ENCODE data around the gene CDC37L1. TPM values are rescaled to one million over a fixed set of nuclear protein-coding genes. Genes with fewer than 3 reads are reported as not detected.

Gene CDC37L1
- total RNA-seq: 10 to 100 TPM; 15.5 to 32.5 (median 25.8) TPM

DNA sequence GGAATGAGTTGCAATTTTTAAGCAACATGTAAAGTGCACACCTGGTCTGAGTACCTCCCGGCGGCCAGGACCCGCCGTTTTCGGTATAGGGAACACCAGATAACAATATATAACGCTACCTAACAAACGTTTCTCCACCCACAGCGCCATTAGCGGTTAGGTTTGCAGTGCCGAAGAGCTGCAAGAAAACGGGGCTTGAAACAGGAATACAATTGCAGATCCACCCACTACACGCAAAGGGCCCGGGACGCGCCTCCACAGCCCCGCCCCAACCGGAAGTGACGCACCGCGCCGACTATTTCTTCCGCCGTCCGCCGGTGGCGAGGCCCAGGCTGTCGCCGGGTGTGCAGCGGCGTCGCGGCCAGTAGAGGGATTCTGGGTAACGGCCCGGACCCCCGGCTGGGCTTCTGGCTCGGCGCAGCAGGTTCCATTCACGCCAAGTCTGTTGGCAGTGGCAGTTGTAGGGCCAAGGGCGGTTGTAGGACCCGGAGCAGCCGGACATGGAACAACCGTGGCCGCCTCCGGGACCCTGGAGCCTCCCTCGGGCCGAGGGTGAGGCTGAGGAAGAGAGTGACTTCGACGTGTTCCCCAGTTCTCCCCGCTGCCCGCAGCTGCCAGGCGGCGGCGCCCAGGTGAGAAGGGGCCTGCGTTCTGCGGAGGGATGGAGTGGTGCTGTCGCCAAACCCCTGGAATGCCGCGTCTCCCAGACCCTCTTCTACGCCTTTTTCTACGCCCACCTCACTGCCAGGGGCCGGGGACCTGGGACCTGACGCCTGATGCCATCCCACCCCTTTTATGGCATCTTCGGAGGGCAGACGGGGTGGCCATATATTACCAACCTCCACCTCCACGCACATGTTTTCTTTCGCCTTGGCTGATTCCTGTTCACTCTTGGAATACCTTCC lies at the start of gene CDC37L1:
Gene CDC37L1, plus strand, starts transcription at position 302 of the 905 bp plus-strand sequence. Its CDS starts 199 bp downstream, at position 501.
- intact Hi-C loops (cut with DNase I; ENCODE audit: low total_unique reads): loop anchor here (10.0 kb wide), 1 partner anchor 55 kb away; no protein-coding TSS in a partner anchor
- peak within 1 kb of the TSS; percentile 68 for H3K4me3 ChIP-seq (ENCODE audit: low read depth, poor library complexity, severe bottlenecking)
- TF ChIP-seq, protein P1, sequence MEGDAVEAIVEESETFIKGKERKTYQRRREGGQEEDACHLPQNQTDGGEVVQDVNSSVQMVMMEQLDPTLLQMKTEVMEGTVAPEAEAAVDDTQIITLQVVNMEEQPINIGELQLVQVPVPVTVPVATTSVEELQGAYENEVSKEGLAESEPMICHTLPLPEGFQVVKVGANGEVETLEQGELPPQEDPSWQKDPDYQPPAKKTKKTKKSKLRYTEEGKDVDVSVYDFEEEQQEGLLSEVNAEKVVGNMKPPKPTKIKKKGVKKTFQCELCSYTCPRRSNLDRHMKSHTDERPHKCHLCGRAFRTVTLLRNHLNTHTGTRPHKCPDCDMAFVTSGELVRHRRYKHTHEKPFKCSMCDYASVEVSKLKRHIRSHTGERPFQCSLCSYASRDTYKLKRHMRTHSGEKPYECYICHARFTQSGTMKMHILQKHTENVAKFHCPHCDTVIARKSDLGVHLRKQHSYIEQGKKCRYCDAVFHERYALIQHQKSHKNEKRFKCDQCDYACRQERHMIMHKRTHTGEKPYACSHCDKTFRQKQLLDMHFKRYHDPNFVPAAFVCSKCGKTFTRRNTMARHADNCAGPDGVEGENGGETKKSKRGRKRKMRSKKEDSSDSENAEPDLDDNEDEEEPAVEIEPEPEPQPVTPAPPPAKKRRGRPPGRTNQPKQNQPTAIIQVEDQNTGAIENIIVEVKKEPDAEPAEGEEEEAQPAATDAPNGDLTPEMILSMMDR (IDR thresholded peaks at IDR 0.05): peak in 1 of 3 donors; percentile 74
- peak in 1 of 2 donors; percentile 92 for TF ChIP-seq POLR2A (IDR thresholded peaks at IDR 0.05)
- 0 to 1% methylated on average over 43 to 64 of the region's 66 CpGs for WGBS, 2 donors
- DNase-seq (ENCODE audit: low spot score in 2 of 2): peak; percentile 97 to 100

DNA sequence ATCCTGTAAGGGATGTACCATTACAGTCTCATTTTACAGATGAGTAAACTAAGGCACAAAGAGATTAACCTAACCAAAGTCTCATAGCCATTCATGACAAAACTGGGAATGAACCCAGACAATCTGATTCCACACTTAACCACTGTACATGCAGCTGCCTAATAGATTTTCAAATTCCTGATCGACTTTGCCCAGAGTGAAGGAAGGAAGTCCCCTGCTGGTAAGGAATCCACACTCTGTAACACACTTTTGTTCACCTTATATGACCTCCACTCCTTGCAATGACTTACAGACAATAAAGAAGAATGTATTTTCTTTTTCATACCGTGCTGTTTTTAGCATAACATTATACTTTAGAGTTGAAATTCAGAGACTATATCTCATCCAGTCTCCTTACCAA lies 48.5 kb upstream of the CDC37L1 start:
- no peak for DNase-seq (ENCODE audit: low spot score in 2 of 2)
- no peak overlapping the region for H3K4me3 ChIP-seq (ENCODE audit: low read depth, poor library complexity, severe bottlenecking)
- 40 to 41% methylated on average over 2 of the region's 2 CpGs for WGBS, 2 donors
- no peak for TF ChIP-seq POLR2A (IDR thresholded peaks at IDR 0.05)
- TF ChIP-seq, protein P1 (IDR thresholded peaks at IDR 0.05): no peak
- intact Hi-C loops (cut with DNase I; ENCODE audit: low total_unique reads): no loop called here

DNA sequence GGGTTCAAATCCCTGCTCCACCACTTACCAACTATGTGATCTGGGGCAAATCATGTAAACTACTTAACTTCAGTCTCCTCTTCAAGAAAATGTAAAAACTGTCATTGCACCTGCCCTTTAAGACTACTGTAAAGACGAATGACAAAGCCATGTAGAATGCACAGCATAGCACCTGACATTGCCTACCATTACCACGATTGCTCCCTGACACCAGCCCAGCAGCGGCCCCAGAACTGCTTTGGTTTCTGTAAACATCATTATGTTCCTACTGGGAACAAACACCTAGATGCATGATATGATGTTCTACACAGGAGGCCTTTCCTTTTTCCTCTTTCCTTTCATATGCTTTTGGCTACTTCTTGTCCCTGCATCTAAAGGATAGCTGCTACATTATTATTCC lies 40.4 kb upstream of the CDC37L1 start:
- 84 to 89% methylated on average over 3 of the region's 3 CpGs for WGBS, 2 donors
- TF ChIP-seq POLR2A (IDR thresholded peaks at IDR 0.05): no peak
- TF ChIP-seq, protein P1 (IDR thresholded peaks at IDR 0.05): no peak
- intact Hi-C loops (cut with DNase I; ENCODE audit: low total_unique reads): no loop called here
- H3K4me3 ChIP-seq (ENCODE audit: low read depth, poor library complexity, severe bottlenecking): no peak overlapping the region
- DNase-seq (ENCODE audit: low spot score in 2 of 2): no peak

DNA sequence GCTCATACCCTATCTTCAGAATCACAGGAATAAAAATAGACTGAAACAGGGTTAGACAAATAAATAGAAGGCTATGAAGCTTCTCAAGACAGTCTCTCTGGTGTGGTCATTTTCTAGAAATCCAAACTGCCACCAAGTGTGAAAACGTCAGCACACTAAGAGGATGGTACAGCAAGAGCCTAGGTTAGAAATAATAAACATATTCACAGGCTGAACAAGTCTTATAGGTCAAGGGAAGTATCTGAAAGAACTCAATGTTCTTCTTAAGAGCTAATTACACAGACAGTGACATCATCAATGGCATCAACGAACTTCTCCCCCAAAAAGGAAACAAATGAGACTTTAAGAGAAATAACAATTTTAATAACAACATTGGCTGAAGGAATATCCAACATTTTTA lies 39.9 kb upstream of the CDC37L1 start:
- intact Hi-C loops (cut with DNase I; ENCODE audit: low total_unique reads): no loop called here
- DNase-seq (ENCODE audit: low spot score in 2 of 2): no peak
- TF ChIP-seq, protein P1 (IDR thresholded peaks at IDR 0.05): no peak
- no peak for TF ChIP-seq POLR2A (IDR thresholded peaks at IDR 0.05)
- no peak overlapping the region for H3K4me3 ChIP-seq (ENCODE audit: low read depth, poor library complexity, severe bottlenecking)
- WGBS, 2 donors: 60 to 67% methylated on average over 2 of the region's 2 CpGs

DNA sequence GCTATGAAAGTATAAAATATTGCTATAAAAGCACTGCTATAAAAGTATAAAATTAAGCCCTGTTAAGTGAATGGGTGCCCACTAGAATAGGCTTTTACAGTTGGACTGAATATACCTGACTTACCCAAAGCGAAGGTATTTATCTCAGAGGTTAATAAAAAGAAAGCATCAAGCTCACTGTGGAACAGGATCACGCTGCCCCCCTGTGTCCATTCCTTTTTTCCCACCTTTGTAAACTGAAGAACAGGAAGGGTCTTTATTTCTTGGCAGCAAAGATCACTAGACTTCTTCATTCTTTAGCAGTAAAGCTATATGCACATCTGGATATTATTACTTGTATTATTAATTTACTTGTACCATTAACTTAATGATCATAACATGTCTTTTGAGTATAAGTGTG lies 39.3 kb upstream of the CDC37L1 start:
- WGBS, 2 donors: 55 to 62% methylated on average over 2 of the region's 2 CpGs
- H3K4me3 ChIP-seq (ENCODE audit: low read depth, poor library complexity, severe bottlenecking): no peak overlapping the region
- DNase-seq (ENCODE audit: low spot score in 2 of 2): no peak
- TF ChIP-seq POLR2A (IDR thresholded peaks at IDR 0.05): no peak
- TF ChIP-seq, protein P1 (IDR thresholded peaks at IDR 0.05): no peak
- intact Hi-C loops (cut with DNase I; ENCODE audit: low total_unique reads): no loop called here
